Hematopoietic multipotent progenitor cell treated with erythropoietin and hydrocortisone succinate and interleukin-3 and kit ligand, for 17 days (in vitro differentiated cells): Measurements from ENCODE around the gene EMP3.
"Not testable (repeated sequence)": the region's sequence is repeated elsewhere in the genome, so short reads cannot be mapped to it uniquely, and the experiment has no call there.

ENCODE experiments used
- DNase-seq: peaks from one replicate; pipeline ENCODE4 v3.0.0-alpha.2; 2015; ENCODE audit warnings: low spot score

EMP3 gene, protein sequence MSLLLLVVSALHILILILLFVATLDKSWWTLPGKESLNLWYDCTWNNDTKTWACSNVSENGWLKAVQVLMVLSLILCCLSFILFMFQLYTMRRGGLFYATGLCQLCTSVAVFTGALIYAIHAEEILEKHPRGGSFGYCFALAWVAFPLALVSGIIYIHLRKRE

DNA sequence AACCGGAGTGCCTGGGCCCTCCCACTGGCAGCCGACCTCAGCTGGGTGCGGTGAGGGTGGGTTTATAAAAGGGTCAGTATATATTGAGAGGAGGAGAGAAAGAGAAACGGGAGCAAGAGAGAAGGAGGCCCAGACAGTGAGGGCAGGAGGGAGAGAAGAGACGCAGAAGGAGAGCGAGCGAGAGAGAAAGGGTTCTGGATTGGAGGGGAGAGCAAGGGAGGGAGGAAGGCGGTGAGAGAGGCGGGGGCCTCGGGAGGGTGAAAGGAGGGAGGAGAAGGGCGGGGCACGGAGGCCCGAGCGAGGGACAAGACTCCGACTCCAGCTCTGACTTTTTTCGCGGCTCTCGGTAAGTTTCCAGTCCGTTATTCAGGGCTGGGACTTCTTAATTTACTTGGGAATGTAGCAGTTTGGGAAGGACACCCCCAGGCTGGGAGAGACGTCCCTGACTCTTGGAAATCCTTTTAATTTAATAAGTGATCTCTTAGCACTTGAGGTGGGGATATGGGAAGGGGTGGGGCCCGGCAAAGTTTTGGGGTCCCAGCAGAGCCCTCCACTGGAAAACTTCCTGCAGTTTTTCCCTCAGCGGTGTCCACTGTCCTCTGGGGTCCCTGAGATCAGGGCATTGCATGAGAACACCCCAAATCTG is at the start of gene EMP3:
Gene EMP3 (plus strand): TSS at position 288 of the 646 bp plus-strand sequence. CDS start 1,293 bp downstream, outside the sequence.
- DNase-seq, result peak; percentile 66

DNA sequence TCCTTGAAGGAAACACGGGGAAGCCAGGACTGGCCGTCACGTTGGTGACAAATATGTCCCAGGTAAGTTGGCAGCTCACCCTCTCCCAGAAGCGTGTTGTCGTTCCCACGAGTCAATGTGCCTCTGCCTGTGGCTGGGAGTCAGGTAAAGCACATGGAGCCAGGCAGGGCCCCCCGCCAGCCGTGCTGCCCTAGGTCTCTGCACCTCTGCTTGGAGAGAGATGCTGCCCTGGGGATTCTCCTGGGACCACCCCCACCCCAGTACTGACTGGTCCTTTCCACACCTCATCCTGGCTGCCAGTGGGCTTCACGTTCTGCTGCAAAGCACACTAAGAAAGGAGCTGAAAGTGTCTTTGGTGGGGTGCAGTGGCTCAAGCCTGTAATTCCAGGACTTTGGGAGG is 45.6 kb upstream of the EMP3 start:
- no peak for DNase-seq

DNA sequence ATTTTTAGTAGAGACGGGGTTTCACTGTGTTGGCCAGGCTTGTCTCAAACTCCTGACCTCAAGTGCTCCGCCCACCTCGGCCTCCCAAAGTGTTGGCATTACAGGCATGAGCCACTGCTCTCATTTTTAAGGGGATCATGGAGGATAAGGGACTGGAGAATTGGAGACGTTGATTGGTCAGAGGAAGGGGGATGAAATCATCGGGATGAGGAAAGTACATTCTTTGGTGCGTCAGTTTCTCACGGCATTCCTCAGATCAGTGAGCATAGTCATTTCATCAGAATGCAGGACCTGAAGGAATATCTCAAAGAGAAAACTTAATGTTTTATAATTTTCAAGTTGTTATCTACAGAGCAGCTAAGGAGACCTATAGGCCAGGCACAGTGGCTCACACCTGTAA is 41.4 kb upstream of the EMP3 start:
- no peak for DNase-seq

DNA sequence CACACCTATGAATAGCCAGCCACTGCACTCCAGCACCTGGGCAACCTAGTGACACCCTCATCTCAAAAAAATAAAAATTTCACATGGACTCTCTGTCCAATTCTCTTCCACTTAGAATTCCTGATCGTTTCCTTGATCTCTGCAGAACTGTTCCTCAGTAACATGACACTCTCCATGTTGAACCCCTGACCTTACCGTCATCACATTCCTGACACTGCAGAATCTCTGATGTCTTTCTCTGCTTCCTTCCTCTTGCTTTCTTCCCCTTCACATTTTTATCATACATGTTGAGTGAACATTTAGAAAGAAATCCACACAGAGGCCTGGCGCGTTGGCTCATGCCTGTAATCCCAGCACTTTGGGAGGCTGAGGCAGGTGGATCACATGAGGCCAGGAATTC is 40.5 kb upstream of the EMP3 start:
- no peak for DNase-seq

DNA sequence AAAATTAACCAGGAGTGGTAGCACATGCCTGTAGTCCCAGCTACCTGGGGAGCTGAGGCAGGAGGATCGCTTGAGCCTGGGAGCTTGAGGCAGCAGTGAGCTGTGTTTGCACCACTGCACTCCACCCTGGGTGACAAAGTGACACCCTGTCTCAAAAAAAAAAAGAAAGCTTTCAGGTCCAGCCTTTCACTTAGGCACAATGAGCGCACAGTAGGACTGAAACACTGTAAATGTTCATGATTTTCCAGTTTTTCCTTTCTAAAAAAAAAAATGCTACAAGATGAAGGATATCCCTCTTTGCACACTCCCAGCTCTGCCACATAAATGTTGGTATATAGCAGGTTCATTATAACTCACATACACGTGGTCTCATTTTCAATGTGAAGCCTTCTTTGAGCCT is 37.6 kb upstream of the EMP3 start:
- no peak for DNase-seq

DNA sequence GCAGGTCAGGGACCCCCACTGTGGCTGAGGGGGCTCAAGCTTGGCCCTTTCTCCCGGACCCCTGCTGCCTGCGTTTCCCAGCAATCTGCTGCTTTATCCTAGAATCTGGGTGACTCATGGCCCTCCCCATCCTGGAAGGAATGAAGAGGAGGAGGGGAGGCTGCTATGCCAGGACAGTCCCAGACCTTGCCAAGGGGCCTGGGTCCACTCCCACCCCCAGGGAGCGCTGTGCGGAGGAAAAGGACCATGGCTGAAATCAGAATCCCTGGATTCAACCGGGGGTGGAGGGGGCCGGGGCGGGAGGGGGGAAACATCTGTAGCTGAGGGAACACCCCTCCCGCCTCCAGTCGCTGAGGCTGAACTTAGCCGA is 35.0 kb upstream of the EMP3 start:
- no peak for DNase-seq

DNA sequence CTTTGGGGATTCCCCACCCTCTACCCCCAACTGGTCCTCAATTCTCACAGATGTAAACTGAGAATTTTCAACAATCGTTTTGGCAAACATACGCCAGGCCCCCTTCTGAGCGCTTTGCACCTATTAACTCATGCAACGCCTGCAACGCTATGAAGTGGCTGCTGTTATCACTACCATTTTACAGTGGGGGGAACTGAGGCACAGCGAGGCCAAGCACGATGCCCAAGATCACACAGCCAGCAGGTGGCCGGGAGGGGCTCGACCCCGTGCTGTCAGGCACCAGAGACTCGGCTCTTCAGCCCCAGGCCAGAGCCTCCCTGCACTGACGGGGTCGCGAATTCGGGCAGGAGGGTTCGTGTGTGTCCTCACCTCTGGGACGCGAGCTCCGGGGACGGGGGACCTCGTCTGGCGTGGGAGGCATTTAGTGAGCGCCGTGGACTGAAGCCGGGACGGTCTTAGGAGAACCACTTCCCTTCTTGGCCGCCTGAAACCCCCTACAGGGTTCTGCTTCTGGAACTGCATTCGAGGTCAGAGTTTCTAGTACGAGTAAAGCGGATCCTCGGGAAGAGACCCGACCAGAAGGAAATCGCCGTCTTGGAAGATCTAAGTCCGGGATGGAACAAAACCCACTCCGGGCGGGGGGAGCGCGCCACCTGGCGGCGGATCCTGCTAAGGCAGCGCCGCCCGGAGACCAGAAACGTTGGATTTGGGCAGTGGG is 34.4 kb upstream of the EMP3 start:
- DNase-seq, result peak; percentile 70

DNA sequence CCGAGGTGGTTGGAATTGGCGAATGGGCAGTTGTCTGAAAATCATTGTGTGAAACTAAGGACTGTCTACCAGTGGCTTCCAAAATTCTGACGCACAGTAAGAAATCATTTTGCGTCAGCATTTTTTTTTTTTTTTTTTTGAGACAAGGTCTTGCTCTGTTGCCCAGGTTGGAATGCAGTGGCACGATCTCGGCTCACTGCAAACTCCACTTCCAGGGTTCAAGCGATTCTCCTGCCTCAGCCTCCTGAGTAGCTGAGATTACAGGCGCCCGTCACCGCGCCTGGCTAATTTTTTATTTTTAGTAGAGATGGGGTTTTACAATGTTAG is 33.9 kb upstream of the EMP3 start:
- not testable (repeated sequence) for DNase-seq

DNA sequence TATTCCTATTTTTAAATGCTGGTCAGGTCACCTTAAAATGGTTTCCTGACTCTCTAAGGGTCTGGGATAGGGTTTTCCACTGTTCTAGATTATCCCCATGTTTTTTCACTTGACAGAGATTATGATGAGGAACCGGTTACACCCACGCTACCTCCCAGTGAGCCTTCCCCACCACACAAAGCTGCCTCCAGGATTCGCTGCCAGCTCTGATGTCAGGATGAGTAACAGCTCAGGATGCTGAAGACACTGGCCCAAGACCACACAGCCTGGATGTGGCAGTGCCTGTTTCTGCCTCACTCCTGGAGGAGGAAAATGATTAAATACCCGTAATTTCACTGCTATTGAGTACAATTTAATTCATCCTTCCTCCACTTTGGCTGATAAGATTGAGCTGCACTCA is 32.6 kb upstream of the EMP3 start:
- no peak for DNase-seq

DNA sequence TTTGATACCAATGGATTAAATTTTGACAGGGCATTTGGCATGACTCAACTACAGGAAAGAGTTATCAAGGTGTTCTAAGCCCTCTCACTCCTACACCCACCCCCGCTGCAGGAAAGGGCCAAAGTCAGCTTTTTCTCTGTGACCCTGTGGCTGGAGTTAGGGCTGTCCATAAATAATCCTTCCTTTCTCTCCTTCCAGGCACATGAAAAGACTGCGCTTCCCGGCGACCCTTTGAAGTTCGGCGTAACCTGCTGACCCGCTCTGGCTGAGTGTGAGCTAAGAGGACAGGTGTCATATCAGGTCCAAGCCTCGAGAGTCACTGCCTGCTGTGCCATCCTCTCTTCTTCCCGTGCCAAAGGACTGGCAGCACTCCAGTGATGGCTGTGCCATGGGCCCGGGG is 29.9 kb upstream of the EMP3 start:
- DNase-seq, result no peak

DNA sequence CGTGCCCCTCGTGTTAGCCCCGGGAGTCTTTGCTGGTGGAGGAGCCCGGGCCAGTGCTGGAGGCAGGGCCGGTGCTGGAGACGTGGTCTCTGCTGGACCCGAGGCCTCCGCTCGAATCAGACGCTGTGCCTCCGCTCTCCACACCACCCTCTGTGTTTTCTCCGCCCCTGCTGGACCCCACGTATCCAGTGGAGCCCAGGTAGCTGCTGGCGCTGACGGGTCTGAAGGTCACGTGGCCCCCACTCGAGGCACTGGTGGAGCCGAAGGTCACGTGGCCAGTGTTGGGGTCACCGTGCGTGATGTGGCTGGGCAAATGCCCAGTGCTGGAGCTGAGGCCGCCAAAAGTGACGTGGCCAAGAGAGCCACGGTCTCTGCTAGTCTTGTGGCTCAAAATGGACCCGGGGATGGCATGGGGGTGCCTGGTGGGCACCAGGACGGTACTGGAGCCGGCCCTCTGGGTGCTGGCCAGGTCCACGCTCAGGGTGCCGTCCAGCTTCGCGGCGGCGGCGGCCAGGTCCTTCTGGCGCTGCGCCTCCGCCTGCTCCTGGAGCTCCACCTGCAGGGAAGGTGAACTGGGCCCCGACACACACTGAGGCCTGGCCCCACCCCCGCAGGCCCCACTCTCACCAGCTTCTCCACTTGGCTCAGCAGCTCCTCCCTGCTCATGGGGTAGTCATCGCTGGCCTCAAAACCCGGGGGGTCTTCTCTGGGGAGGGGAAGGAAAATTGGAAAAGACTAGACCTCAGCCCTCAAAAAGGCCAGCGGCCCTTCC is 28.2 kb upstream of the EMP3 start:
- DNase-seq, result no peak

DNA sequence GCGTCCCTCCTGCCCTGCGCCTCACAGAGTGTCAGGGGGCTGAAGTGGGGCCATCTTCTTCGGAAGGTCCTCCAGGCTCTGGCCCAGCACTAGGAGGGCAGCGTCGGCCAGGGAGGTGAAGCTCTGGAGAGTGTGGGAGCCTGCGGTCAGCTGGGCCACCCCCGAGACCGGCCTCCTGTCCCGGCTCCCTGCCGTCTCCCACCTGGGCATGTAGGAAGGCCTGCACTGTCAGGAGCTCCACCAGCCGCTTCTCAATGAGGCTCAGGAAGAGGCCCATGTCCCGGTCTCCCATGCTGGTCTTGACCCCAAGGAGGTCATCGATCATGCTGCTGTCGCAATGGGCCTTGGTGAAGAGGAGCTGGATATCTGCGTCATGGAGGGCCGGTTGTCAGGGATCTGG is 27.4 kb upstream of the EMP3 start:
- no peak for DNase-seq

DNA sequence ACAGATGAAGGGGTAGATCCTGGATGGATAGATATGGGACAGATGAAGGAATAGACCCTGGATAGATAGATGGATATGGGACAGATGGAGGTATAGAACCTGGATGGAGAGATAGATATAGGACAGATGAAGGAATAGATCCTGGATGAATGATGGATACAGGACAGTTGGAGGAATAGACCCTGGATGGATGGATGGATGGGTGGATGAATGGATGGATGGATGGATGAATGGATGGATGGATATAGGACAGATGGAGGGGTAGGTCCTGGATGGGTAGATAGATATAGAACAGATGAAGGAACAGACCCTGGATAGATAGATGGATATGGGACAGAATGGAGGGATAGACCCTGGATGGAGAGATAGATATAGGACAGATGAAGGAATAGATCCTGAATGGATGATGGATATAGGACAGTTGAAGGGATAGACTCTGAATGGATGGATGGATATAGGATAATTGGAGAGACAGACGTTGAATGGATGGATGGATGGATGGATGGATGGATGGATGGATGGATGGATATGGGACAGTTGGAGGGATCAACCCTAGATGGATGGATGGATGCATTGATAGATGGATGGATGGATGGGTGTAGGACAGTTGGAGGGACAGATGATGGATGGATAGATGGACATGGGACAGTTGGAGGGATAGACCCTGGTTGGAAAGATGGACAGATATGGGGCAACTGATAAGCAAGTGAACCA is 23.3 kb upstream of the EMP3 start:
- no peak for DNase-seq

DNA sequence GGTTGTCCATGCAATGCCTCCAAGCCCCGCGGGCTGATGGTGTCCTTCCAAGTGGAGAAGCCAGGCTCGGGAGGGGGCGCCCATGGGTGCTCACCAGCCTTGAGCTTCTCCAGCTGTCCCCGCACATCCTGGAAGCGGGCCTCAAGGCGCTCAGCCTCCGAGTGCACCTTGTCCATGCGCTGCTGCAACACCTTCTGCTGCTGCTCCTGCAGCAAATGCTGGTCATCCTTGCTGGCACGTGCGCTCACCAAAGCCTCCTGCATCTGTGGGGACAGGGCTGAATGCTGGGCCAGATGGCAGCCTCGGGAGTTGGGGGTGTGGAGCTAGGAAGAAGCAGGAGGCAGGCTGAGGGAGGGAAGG is 22.8 kb upstream of the EMP3 start:
- no peak for DNase-seq

DNA sequence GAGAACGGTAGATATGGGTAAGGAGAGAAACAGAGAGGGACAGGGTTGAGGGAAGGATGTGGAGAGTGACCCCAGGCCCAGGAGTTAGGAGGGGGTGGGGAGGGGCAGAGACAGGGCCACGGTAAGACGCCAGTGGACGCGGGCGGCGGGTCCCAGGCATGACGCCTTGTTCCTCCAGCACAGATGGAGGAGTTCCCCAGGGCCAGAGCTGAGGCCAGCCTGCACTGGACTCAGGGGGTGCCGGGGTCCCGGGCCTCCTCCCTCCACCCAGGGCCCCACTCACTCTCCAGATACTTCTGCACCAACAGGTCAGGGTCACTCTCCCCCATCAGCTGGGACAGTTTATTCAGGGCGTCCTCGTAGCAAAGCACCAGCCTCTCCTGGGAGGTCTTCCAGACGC is 22.0 kb upstream of the EMP3 start:
- DNase-seq, result no peak

DNA sequence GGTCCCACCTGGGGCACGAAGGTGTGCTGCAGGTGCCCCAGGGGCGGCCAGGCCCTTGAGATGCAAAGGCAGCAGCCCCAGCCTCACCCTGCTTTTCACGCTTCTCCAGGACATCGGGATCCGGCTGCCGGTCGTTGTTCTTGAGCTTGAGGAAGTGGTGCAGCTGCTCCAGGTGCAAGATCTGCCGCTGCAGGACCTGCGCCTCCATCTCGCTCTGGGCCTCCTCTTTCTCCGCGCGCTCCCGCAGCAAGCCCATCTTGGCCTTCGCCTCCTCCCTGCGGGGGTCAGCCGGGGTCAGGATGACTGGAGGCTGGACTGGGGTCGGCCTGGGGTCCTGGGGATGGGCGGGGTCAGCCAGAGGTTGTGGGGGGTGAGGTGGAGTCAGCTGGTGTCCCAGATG is 21.5 kb upstream of the EMP3 start:
- DNase-seq, result no peak

DNA sequence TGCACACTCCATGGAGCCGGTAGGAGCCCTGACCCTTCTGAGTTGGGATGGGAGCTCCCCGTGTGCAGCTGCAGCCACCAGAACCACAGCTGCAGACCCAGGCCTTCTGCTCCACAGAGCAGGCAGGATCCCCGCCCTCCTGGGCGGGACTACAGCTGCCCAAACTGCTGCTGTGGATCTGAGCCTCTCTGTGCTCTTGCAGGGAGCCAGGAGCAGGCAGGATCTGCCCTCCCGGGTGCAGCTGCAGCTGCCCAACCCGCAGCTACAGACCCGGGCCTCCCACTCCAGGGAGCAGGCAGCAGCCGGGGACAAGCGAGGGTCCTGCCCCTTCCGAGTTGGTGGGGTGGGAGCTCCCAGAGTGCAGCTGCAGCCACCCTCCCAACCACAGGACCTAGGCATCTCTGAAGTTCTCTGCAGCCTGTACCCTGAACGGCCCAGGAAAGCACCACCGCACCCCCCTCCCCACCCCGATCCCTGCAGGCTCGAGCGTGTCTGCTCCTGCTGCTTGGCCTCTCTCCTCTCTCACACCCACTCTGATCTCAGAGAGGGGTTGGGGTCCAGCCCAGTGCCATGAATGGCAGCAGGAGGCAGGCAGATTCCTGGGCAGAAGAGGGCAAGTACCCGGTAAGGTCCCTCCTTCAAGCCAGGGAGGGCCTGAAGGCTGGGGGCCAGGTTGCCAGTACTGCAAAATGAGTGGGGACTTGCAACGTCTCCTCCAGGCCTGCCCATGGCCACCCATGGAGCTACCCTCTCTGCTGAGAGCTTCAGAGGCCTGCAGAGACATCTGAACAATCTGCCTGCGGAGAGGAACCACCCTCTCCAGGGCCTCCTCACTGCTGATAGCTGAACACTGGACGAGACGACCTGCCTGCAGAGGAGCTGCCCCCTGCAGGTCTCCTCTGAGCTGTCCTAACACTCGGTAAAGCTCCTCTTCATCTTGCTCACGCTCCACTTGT is 16.4 kb upstream of the EMP3 start:
- no peak for DNase-seq

DNA sequence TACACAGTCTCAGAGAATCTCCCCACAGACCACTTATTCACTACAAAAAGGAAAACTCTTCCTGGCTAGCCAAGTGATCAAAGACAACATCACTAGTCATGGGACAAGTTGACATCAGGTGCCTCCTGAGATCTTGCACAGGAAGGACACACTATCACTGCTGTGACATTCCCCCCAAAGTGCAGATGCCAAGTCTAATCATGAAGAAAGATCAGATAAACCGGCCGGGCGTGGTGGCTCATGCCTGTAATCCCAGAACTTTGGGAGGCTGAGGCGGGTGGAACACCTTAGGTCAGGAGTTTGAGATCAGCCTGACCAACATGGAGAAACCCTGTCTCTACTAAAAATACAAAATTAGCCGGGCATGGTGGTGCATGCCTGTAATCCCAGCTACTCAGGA is 15.6 kb upstream of the EMP3 start:
- not testable (repeated sequence) for DNase-seq

DNA sequence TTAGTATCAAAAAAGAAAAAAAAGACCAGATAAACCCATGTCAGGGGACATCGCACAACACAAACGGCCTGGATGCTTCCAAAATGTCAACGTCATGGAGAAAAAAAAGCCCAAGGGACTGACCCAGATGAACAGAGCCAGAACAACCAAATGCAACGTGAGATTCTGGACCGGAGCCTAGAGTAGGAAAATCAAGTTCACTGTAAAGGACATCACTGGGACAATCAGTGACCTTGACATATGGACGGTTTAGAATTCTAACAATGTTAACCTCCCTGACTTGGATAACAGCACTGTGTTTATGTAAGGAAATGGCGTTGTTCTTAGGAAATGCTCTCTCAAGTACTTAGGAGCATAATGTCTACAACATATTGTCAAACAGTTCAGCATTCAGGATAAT is 15.1 kb upstream of the EMP3 start:
- DNase-seq, result no peak

DNA sequence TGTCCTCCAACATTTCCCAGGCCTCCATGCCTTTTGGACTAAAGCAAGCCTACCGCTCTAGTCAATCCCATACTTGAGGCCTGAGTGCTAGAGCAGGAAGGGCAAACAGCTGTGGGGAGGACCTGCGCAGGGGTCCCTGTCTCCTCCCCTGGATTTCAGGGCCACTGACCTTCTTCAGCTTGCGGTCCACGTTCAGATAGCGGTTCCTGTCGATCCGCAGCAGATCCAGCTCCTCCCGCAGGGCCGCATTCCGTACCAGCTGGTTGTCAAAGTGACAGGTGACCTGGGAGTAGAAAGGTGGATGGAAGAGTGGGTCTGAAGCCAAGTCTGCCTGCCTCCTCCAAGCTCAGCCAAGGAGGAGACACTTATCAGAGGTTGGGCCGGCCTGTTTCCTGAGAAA is 14.0 kb upstream of the EMP3 start:
- no peak for DNase-seq

DNA sequence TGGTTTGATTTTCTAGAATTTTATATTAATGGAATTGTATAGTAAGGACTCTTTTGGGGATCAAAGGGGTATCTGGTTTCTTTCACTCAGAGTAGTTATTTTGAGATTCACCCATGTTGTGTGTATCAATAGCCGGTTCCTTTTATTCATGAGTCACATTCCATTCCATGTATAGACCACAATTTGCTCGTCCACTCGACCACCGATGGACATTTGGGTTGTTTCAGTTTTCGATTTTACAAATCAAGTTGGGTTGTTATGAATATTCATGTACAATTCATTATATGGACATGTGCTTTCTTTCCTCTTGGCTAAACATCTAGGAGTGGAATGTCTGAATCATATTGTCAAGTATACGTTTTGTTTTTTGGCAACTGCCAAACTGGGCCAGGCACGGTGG is 9.6 kb upstream of the EMP3 start:
- no peak for DNase-seq

DNA sequence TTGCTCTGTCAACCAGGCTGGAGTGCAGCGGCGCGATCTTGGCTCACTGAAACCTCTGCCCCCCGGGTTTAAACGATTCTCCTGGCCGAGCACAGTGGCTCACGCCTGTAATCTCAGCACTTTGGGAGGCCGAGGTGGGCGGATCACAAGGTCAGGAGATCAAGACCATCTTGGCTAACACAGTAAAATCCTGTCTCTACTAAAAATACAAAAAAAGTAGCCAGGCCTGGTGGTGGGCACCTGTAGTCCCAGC is 7.7 kb upstream of the EMP3 start:
- DNase-seq, result not testable (repeated sequence)
